H1 (cell line): ENCODE results near the gene CDC42EP2. TPM values are rescaled to one million over a fixed set of nuclear protein-coding genes. Genes with fewer than 3 reads are reported as not detected.

Experiments used
- HDAC2 ChIP-seq, 2 experiments: fragments of 300-600 bp in 1 of 2; sonication (generic) in 1 of 2; IDR thresholded peaks; 2 replicates each; pipeline ENCODE4 v1.6.1; 2011 to 2012; ENCODE audit warnings: low read depth in 2 of 2, low read length in 2 of 2, mild to moderate bottlenecking in 2 of 2, moderate library complexity in 2 of 2, borderline replicate concordance in 1 of 2, inconsistent platforms in 1 of 2
- HDAC6 ChIP-seq: IDR thresholded peaks from one replicate; pipeline ENCODE4 v1.7.1; 2012; ENCODE audit warnings: low read depth, mild to moderate bottlenecking, inconsistent platforms, low read length, moderate library complexity
- JUND ChIP-seq: IDR thresholded peaks from 2 replicates; pipeline ENCODE4 v1.6.1; 2011; ENCODE audit warnings: mild to moderate bottlenecking, improper control_type of control experiment, low read length
- KDM1A ChIP-seq: fragments of 200-600, 300-600 bp; sonication (generic); IDR thresholded peaks from 2 replicates; pipeline ENCODE4 v1.7.1; 2016; ENCODE audit warnings: mild to moderate bottlenecking, low read length, borderline replicate concordance
- POU5F1 ChIP-seq: IDR thresholded peaks from 2 replicates; pipeline ENCODE4 v1.6.1; 2011; ENCODE audit warnings: low read depth, mild to moderate bottlenecking, low read length, moderate library complexity
- SUZ12 ChIP-seq: fragments of 200-600 bp; sonication (generic); IDR thresholded peaks from 2 replicates; pipeline ENCODE4 v1.6.1; 2012; ENCODE audit warnings: mild to moderate bottlenecking, inconsistent platforms, low read length, moderate library complexity, mixed read lengths
- polyA plus RNA-seq, 7 experiments: library from polyadenylated mRNA; depleted of rRNA in 3 of 7; stranded (reverse) in 5 of 7; unstranded in 2 of 7; fragments of >200 nt in 5 of 7; fragments of 200-250 nt in 2 of 7; gene quantifications; 1 replicate in 5 of 7; 2 replicates in 1 of 7; 4 replicates in 1 of 7; pipeline versions ENCODE4 v1.2.1 to v1.2.3, GENCODE V29; 2011 to 2013; ENCODE audit warnings: missing spikeins in 2 of 7, mixed read lengths in 2 of 7
- total RNA-seq: library from RNA; stranded (reverse); fragmentation: NEBNext Ultra II Directional; extraction: Animal tissue kit (Norgen Biotek cat#: 25700); gene quantifications from 2 replicates; pipeline ENCODE4 v1.2.1, GENCODE V29; 2021

Gene CDC42EP2
- total and polyA plus RNA-seq, 2 of the 8 experiments (the other 6 are each of a cell fraction or from before 2014, with no cell fraction given): 11.8 to 13.3 TPM

GRCh38 chr11:65320386-65321075 lies 5.9 kb downstream of the CDC42EP2 start (continued):
- no peak for TF ChIP-seq KDM1A
- TF ChIP-seq HDAC6: no peak
- no peak for TF ChIP-seq POU5F1
- TF ChIP-seq SUZ12: no peak
- no peak for TF ChIP-seq JUND
- no peak for TF ChIP-seq HDAC2 (IDR thresholded peaks at IDR 0.05; ENCODE audit: borderline replicate concordance in 1 of 2, low read depth in 2 of 2, low read length in 2 of 2)
